Upper lobe of left lung (tissue), 4 donors: ENCODE data around the gene OSBPL3.

Experiments
- EP300 ChIP-seq, 4 donors: sonication (generic); formaldehyde crosslinking; IDR thresholded peaks; one replicate each; pipeline ENCODE4 v1.5.1; 2017; ENCODE audit warnings: antibody characterized with exemption in 4 of 4, control low read depth in 2 of 4
- POLR2A ChIP-seq, 4 donors: fragments of 450-650 bp; IDR thresholded peaks; one replicate each; pipeline ENCODE4 v1.5.1; 2016 to 2017; ENCODE audit warnings: antibody characterized with exemption in 4 of 4, mild to moderate bottlenecking in 2 of 4
- POLR2AphosphoS5 ChIP-seq, 2 donors: sonication (generic); formaldehyde crosslinking; IDR thresholded peaks; one replicate each; pipeline ENCODE4 v1.5.1; 2017; ENCODE audit warnings: antibody characterized with exemption in 2 of 2
- TF ChIP-seq, protein P1 (sequence below), 6 experiments: fragments of 450-650 bp in 4 of 6; fragments of 200-600 bp in 2 of 6; sonication (generic) in 2 of 6; IDR thresholded peaks; one replicate each; pipeline ENCODE4 v1.5.1; 2016 to 2019; ENCODE audit warnings: antibody characterized with exemption in 6 of 6

DNA sequence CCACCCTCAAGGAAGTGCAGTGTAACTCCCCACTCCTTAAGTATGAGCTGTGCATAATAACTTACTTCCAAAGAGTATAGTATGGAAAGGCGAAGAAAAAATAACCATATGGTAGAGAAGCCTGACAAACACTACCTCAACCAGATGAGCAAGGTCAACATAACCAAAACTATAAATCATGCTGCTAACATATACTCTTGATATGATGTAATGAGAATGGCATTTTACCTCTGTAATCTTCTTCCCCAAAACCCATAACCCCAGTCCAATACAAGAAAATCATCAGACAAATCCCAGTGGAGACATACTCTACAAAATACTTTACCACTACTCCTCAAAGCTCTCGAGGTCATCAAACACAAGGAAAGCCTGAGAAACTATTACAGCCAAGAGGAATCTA is 15.8 kb downstream of the OSBPL3 start:
- TF ChIP-seq EP300 (IDR thresholded peaks at IDR 0.05) (no peak), POLR2A (IDR thresholded peaks at IDR 0.05) (no peak), POLR2AphosphoS5 (IDR thresholded peaks at IDR 0.05) (no peak)
- TF ChIP-seq, protein P1, sequence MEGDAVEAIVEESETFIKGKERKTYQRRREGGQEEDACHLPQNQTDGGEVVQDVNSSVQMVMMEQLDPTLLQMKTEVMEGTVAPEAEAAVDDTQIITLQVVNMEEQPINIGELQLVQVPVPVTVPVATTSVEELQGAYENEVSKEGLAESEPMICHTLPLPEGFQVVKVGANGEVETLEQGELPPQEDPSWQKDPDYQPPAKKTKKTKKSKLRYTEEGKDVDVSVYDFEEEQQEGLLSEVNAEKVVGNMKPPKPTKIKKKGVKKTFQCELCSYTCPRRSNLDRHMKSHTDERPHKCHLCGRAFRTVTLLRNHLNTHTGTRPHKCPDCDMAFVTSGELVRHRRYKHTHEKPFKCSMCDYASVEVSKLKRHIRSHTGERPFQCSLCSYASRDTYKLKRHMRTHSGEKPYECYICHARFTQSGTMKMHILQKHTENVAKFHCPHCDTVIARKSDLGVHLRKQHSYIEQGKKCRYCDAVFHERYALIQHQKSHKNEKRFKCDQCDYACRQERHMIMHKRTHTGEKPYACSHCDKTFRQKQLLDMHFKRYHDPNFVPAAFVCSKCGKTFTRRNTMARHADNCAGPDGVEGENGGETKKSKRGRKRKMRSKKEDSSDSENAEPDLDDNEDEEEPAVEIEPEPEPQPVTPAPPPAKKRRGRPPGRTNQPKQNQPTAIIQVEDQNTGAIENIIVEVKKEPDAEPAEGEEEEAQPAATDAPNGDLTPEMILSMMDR (IDR thresholded peaks at IDR 0.05) = no peak
